GM18498 (cell line): ENCODE measurements around the gene ACOT8.
"Not testable (repeated sequence)": the region's sequence is repeated elsewhere in the genome, so short reads cannot be mapped to it uniquely, and the experiment has no call there.

ENCODE experiments used
- ATAC-seq: cut with Tn5 transposase; IDR thresholded peaks from one replicate; pipeline ENCODE4 v1.9.1; 2021; ENCODE audit warnings: mild to moderate bottlenecking, moderate library complexity; ENCODE audit not compliant: unreplicated experiment

Gene ACOT8

GRCh38 chr20:45829673-45830106 lies 27.5 kb downstream of the ACOT8 start:
- ATAC-seq: not testable (repeated sequence)

- no peak for ATAC-seq
Measured at GRCh38 chr20:45828589-45828988, 28.6 kb downstream of the ACOT8 start.

DNA sequence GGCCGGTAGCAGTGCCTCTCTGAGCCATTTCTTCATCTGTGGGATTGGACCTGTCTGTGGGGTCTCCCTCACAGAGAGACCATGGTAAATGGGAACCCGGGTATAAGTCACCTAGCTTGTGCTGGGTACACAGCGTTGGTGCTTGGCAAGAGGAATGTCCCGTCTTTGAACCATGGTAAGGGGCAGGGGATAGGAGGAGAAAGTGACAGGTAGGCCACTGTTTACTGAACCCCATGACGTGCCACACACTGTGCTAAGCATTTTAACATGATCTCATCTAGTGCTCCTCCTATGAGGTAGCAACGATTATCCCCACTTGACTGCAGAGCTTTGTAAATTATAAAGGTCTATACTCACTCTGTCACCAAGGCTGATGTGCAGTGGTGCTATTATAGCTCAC lies 29.5 kb downstream of the ACOT8 start:
- ATAC-seq: no peak

GRCh38 chr20:45827030-45827652 lies 30.1 kb downstream of the ACOT8 start, which contains the start of gene TNNC2:
TNNC2 (minus strand) TSS chr20:45827312; CDS start chr20:45827248, 64 bp downstream.
- ATAC-seq: no peak

DNA sequence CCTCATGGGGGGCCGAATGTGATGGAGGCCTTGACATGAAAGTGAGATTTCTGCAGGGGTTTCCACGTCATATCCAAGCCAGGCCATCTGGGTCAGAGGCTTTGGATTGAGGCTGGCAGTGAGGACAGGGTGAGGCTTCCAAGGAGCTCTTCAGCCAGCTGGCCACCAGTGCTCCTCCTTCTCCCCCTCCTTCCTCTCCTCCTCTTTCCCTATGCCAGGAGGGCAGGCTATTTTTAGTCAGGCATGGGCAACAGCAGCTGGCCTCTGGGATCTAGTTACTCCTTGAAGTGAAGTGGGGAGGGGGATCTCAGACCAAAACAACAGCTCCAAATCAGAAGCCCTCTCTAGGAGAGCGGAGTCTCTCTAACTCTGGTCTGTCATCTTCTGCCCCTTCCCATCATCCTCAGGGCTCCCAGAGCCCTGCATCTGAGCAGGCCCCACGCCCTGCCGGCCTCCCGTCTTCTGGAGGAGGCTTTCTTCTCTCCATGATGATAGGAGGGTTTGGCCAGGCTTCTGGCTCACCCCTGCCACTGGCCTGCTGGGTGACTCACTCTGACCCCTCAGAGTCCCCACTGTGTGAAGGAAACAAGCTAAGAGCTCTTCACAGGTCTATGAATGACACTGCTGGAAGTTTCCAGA lies 30.7 kb downstream of the ACOT8 start:
- no peak for ATAC-seq

DNA sequence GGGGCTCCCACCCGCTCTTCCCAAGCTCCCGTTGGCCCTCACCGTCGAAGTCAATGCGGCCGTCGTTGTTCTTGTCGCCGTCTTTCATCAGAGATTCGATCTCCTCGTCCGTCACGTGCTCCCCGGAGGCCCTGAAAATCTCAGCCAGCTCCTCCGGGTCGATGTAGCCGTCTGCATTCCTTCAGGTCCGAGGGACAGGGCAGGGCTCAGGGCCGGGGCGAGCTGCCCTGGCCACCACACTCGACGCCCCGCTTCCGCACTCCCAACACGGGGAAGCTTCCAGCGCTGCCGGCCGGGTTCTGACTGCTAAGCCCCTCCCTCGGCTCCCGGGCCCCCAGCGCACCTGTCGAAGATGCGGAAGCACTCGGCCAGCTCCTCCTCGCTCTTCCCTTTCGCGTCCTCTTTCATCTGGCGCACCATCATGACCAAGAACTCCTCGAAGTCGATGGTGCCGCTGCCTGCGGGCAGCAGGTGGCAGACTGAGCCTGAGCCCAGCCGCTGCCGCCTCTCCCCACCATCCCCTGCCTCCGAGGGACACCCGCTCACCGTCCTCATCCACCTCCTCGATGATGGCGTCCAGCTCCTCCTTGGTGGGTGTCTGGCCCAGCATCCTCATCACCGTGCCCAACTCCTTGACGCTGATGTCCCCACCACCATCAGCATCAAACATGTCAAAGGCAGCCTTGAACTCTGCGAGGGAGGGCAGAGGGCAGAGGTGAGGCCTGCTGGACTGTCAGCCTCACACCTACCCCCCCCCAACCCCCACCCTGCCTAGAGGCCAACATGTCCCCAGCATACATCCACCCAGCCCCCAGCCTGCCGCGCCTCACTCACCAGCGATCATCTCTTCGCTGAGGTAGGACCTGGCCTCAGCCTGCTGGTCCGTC lies 33.0 kb downstream of the ACOT8 start:
- ATAC-seq: no peak

GRCh38 chr20:45822857-45823256 lies 34.3 kb downstream of the ACOT8 start:
- no peak for ATAC-seq

DNA sequence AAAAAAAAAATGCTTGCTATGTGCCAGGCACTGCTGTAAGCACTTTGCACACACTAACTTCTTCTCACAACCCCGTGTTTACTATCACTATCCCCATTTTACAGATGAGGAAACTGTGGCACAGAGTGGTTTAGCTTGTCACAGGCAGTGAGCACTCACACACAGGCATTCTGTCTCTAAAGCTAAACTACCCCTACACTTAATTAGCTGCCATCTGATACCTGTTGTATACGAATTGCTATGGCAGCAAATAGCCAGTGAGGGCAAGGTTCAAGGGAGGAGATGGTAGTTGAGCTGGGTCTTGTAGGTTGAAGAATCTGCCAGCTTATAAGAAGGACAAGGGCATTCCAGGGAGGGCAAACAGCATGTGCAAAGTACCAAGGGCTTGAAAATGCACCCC lies 35.2 kb downstream of the ACOT8 start:
- ATAC-seq: no peak

DNA sequence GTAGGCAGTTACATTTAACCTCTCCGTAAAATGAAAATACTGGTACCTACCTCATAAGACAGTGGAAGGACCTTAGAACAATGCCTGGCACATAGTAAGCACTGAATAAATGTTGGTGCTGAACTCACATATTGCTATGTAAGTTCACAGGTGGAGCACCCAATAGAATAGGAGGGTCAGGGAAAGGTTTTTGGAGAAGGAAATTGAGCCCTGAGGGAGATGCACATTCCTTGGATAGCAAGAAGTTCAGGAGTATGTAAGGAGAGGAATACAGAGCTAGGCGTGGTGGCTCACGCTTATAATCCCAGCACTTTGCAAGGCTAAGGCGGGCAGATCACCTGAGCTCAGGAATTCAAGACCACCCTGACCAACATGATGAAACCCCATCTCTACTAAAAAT lies 37.7 kb downstream of the ACOT8 start:
- ATAC-seq: no peak

- ATAC-seq: no peak
Measured at GRCh38 chr20:45818239-45818638, 39.0 kb downstream of the ACOT8 start.

DNA sequence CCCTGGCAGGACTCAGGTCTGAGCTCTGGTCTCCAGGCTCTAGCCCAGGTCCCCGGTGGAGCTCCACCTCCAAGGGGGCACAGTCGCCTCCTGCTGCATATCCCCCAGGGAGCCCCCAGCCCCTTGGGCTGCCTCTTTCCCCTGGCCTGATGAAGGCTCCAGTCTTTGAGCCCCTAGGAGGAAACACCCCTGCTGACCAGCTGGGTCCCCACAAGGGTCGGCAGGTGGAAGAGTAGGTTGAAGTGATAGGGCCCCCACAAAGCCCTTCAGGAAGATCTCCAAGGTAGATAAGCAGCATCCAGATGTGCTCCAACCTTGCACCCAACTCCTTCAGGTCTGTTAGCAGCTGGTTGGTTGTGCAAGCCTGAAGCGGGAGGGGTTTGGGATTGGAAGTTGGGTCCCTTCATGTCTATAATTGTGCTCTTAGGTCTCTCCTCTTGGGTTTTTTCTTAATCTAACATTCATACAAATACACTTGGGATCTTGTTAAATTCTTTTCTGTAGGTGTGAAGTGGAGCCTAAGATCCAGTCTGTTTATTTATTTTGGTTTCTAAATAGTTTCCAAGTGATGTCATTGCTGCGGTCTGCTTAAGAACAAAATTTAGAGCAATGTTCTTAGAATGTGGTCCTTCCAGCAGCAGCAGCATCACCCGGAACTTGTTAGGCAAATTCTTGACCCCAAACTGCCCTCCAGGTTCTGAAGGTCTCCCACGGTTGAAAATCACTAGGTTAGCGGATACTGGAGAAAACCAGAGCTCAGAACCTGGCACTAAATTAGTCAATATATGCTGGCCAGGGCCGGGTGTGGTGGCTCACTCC lies 39.6 kb downstream of the ACOT8 start:
- no peak for ATAC-seq

DNA sequence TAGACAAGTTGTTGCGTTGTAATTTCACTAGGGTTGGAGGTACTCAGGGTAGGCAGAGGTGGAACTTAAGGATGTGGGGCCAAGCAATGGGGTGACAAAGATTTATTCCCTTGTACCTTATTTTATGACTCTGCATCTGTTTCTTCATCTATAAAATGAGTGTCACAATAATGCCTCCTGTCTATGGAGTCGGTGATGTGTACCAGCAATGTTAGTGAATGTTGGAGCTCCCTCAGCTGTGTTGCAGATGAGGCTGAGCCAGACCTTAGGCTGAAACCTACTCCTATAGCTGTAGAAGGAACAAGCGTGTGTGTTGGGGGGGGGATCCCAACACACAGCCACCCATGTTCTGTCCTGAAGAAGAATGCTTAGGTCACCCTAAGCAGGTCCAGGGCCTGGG lies 40.2 kb downstream of the ACOT8 start:
- ATAC-seq: no peak

DNA sequence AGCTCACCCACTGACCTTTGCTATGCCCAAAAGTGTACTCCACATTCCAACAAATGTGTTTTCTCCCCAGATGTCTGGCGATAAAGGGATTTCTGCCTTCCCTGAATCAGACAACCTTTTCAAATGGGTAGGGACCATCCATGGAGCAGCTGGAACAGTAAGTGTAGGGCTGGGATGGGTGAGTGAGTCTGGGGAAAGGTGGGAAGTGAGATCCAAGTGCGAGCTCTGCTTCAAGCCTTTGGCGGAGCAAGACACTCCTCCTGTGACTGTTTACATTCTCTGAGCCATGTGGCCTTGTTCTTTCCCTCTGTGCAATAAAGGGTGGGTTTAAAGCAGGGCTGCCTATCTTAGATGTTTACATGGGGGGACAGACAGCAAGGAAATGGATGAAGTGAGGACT lies 42.9 kb downstream of the ACOT8 start:
- no peak for ATAC-seq

GRCh38 chr20:45813489-45813888 lies 43.7 kb downstream of the ACOT8 start:
- ATAC-seq: no peak

GRCh38 chr20:45813006-45813340 lies 44.2 kb downstream of the ACOT8 start:
- no peak for ATAC-seq

DNA sequence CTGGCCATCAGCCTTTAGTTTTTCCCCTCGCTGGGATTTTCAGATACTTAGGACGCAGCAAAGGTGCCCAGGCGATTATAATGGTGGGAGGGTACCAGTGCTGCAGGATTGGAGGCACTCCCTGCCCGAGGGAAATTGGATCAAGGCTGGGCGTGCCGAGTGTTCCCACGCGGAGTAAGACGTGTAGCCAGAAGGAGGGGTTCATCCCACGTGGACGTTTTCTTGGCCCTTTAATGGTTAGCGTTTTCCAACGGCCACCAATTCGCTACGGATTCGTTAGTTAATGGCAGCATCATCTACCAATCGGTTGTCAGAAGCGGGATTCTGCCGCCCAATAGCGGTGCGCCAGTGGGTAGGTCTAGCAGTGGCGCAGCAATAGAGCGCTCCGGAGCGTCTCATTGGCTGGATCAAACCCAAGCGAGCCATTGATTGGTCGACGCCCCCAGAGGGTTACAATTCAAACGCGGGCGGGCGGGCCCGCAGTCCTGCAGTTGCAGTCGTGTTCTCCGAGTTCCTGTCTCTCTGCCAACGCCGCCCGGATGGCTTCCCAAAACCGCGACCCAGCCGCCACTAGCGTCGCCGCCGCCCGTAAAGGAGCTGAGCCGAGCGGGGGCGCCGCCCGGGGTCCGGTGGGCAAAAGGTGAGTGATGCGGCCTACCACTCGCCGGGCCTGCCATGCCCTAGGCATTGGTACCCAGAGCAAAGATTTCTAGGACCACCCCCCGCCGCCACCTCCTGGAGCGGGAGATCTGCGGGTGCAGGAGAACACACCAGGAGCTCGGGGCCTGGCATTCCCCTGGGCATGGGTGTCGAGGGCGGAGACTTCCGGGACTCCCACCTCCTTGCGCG lies 44.8 kb downstream of the ACOT8 start, which contains the start of gene UBE2C:
TSS of gene UBE2C (plus strand) at position 488 of the 849 bp plus-strand sequence. CDS start at position 540, 52 bp downstream.
- peak; percentile 99 for ATAC-seq

- ATAC-seq: no peak
Measured at GRCh38 chr20:45810191-45810970, 46.8 kb downstream of the ACOT8 start.

DNA sequence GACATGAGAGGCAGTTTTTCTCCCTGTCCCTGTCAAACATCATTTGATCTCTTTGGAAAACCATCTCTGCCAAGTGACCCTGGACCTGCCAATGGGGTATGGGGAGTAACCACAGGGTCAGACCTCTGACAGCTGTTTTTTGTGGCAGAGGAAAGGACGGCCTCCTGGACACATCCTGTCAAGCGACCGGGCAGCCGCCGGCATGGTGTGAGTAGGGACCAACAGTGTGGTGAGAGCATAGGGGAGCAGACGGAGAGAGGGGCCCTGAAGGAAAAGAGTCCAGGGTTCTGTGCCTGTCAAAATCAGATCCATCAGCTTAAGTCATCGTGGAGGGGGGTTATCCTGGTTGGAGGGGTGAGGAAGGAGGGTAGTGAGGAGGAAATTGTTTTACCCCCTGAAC lies 55.3 kb downstream of the ACOT8 start:
- ATAC-seq: no peak

DNA sequence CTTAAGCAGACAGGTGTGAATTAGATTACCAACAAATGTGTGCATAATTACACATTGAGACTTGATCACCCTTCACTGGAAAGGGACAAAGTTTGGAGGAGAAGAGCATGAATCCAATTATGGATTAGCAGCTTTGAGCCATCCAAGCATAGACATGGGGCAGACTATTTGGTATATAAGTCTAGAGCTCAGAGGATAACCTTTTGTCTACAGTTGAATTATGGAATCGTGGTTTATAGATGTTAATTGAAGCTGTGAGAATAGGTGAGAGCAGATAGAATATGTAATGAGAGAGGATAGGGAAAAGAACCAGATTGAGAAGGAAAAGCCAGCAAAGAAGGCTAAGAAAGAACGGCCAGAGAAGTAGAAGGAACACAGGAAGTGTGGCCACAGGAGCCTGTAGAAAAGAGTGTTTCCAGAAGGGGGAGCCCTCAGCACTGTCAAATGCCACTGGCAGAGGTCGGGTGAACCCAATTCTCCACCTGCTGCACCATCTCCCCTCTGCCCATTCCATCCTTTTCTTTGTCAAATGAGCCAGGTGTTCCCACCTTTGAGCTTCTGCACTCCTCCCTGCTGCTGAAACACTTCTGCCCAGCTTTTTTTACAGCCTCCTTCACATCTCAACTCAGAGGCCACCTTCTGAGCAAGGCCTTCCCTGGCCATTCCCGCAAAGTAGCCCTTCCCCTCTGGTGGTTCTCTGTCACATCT lies 58.1 kb downstream of the ACOT8 start:
- ATAC-seq: no peak
